Erythroblast (primary cell): ENCODE data around the gene ISL2.

ENCODE experiments used
- DNase-seq, 2 experiments: peaks; one replicate each; lab custom pipeline; 2025; lab: John Stamatoyannopoulos, UW
- GATA1 ChIP-seq: IDR thresholded peaks from 2 replicates; pipeline ENCODE4 v1.6.1; 2011; ENCODE audit warnings: low read depth, mild to moderate bottlenecking, control low read depth, low read length, moderate library complexity
- POLR2A ChIP-seq: IDR thresholded peaks from 2 replicates; pipeline ENCODE4 v1.6.1; 2011; ENCODE audit warnings: mild to moderate bottlenecking, low read length

Gene ISL2

DNA sequence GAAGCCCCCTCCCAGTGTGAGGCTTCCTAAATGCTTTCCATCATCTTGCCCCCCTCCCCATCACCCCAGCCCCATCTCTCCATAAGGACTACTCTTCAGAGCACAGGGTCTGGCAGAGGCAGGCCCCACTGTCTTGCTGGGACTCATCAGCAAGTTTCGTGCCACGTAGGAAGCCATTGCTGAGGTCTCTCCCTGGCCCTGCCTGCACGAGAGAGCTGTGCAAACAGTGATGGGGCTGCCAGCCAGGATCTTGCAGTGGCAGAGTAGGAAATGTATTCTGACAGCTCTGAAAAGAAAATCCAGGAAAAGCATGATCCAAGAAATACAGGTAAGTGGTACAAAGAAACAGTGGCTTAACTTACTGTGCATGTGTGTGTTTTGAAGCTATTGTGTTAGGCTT lies 22.6 kb downstream of the ISL2 start:
- TF ChIP-seq POLR2A (no peak), GATA1 (no peak)
- no peak for DNase-seq

- no peak for TF ChIP-seq GATA1
- TF ChIP-seq POLR2A: no peak
Measured at GRCh38 chr15:76360416-76360815, 23.8 kb downstream of the ISL2 start.

GRCh38 chr15:76363251-76363650 lies 26.7 kb downstream of the ISL2 start:
- no peak for TF ChIP-seq POLR2A
- no peak for TF ChIP-seq GATA1
- no peak for DNase-seq

More at GRCh38 chr15:76360416-76360815, 23.8 kb downstream of the ISL2 start:
- DNase-seq: no peak

- TF ChIP-seq POLR2A: no peak
- TF ChIP-seq GATA1: no peak
- DNase-seq: no peak
Measured at GRCh38 chr15:76366714-76367113, 30.1 kb downstream of the ISL2 start.

GRCh38 chr15:76368122-76368621 lies 31.6 kb downstream of the ISL2 start:
- TF ChIP-seq POLR2A: no peak
- no peak for TF ChIP-seq GATA1
- no peak for DNase-seq

DNA sequence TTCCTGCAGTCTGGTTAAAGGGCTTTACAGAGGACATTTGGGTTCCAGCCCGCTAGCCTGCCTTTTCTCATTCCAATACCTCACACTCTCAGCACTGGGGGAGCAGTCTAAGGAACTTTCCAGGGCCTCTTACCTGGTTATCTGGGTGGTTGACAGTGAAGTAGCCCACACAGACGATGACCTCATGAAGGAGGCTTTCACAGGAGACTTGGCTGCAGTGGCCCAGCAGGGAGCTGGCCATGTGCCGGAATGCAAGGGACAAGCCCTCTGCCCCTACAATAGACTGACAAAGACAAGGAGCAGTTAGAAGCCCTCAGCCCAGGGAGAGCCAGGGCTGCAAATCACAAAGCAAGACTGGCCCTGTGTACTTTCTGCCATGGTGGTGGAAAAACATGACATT lies 39.5 kb downstream of the ISL2 start:
- DNase-seq: no peak
- TF ChIP-seq GATA1: no peak
- no peak for TF ChIP-seq POLR2A

- TF ChIP-seq POLR2A: no peak
- TF ChIP-seq GATA1: no peak
- DNase-seq: no peak
Measured at GRCh38 chr15:76376816-76377215, 40.2 kb downstream of the ISL2 start.

DNA sequence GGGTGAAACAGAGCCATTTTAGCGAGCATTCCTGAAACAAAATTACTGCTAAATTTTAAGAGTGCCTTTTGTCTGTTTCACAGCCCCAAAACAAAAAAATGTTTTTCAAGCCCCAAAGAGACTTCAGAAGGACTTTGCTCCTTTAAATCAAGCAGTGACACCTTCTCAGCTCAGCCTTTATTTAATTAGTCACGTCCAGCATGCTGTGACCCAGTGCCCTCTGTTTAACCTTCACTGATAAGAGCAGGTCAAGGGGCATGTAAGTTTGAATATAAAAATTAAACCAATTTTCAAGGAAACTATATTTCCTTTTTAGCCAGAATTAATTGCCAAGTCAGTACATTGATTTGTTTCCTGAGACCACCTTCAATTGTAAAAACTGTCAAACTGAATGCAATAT lies 40.6 kb downstream of the ISL2 start:
- TF ChIP-seq POLR2A: no peak
- no peak for TF ChIP-seq GATA1
- DNase-seq: no peak

DNA sequence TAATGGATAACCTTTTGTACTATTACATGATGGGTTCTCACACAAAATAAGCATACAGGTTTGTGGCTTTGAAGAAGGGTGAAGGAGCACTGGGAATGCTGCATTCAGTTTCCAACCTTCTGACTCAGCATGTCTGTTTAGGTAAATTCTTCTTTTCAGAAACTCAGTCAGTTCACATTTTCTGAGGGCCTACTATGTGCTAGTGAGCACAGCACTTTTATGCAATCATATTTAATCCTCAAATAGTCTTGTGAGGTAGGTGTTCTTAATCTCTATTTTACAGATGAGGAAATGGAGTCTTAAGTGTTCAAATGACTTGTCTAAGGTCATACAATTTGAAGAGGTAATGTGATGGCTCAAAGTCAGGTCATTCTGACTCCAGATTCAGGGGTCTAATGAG lies 41.2 kb downstream of the ISL2 start:
- no peak for DNase-seq
- TF ChIP-seq GATA1 (no peak), POLR2A (no peak)

DNA sequence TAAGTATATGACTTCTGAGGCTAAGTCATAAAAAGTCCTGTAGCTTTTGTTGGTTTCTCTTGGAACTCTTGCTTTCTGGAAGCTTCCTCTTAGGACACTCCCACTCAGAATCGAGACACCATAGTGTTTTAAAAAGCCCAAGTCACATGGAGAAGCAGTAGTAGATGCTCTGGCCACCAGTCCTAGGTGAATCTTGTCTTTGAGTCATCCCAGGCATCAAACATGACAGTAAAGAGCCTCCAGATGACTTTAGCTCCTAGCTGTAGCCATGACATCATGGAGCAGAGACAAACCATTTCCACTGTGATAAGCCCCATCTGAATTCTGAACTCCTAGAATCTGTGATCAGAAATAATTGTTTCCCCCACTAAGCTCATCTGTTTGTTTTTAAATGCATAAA lies 42.1 kb downstream of the ISL2 start:
- no peak for DNase-seq
- TF ChIP-seq POLR2A (no peak), GATA1 (no peak)

DNA sequence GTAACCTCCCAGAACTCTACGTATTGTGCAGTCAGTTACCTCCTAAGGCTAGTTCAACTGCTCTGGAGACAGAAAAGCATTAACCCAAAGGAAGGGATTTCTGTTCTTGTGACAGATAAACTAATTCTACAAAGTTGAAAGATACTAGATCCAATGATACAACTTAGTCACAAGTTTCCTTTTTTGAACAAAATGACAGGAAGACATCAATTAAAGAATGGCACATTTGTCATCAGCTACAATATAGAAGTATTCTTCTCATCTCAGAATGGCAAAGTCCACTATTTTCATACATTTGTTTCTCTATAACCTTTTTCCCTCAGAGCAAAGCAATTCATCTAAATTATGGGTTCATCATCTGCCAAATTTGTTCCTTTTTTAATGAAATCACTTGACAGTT lies 43.7 kb downstream of the ISL2 start:
- no peak for DNase-seq
- TF ChIP-seq GATA1: no peak
- TF ChIP-seq POLR2A: no peak

DNA sequence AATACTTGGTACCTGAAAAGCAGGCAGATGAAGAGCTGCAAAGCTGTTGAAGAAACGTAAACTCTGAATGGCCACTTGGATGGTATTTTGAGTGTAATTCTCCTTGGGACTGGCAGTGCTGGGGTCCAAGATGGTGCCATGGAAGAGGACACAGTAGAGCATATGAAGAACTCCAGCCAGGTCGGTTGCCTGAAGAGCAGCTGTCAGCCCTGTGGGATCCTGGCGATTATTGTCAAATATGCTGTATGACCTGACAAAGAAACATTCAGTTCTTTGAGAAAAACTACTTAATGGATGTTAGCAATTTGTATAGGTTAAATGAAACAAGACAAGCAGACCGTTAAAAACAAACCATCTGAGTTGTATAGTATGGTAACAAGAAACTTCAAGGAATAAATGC lies 44.8 kb downstream of the ISL2 start:
- TF ChIP-seq POLR2A (no peak), GATA1 (no peak)
- DNase-seq: no peak

DNA sequence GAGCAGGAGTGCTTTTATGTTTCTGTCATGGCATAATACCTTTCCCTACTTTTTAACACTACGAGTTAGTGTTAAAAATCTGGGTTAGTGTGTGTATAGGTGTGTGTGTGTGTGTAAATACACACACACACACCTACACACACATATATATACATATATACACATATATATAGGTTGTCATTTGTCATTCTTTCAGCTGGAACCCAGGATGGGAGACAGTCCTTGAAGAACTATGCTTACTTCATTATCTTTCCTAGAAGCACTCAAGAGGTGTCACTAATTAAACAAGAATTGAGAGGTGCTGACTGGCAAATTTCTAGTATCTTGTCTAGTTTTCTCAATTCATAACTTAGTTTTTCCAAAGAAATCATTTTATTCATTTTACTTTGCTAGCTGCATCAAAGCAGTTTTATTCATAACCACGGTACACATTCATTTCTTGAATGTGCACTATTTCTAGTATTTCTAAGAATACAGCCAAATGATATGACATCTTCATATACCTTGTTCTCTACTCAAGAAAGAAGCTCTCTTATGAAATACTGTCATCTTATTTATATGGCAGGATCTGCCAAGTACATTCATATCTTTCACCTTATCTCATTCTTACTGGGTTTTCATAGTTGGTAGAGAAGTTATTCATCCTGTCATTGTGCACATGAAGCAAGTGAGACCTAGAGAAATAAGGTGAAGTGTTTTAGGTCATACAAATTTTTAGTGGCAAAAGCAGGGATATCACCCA lies 46.6 kb downstream of the ISL2 start:
- DNase-seq: no peak
- TF ChIP-seq POLR2A: no peak
- no peak for TF ChIP-seq GATA1

GRCh38 chr15:76384409-76384808 lies 47.8 kb downstream of the ISL2 start:
- TF ChIP-seq GATA1: no peak
- no peak for TF ChIP-seq POLR2A
- DNase-seq: no peak

- TF ChIP-seq POLR2A (no peak), GATA1 (no peak)
- DNase-seq: no peak
Measured at GRCh38 chr15:76386178-76386577, 49.6 kb downstream of the ISL2 start.

DNA sequence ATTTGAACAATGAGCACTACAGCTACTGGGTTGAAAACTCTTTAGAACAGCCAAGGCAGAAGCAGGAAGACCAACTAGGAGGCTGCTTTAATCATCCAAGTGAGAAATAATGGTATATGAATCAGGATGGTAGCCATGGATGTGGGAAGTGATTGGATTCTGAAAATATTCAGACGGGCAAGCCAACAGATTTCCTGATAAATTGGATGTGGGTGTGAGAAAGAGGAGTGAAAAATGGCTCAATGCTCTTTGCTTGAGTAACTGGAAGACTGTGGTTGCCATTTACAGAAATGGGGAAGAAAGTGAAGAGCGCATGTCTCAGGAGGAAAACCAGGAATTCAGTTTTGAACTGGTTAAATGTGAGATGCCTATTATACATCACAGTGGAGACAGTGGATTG lies 50.4 kb downstream of the ISL2 start:
- no peak for TF ChIP-seq GATA1
- no peak for DNase-seq
